ENCODE data around the gene FAM131A.

GRCh38 chr3:184383033-184383740, 45.8 kb downstream of the FAM131A start:
- TF ChIP-seq CTCF (IDR thresholded peaks at IDR 0.05) (no peak), POLR2A (IDR thresholded peaks at IDR 0.05) (no peak)
